GM23338 (cell line): ENCODE results near the gene FLOT1. TPM values are rescaled to one million over a fixed set of nuclear protein-coding genes. Genes with fewer than 3 reads are reported as not detected.
"Not testable (repeated sequence)": the region's sequence is repeated elsewhere in the genome, so short reads cannot be mapped to it uniquely, and the experiment has no call there.

Source experiments
- ATAC-seq: fragments of 200-7000 bp; cut with Tn5 transposase; 3 replicates; pipeline ENCODE4 v1.9.1; 2020
- DNase-seq: peaks from one replicate; pipeline ENCODE4 v3.0.0-alpha.2; 2015; ENCODE audit warnings: low spot score
- H2AFZ ChIP-seq: fragments of 200-600 bp; sonication (generic); 2 replicates; pipeline ENCODE4 v1.8.0; 2016; ENCODE audit warnings: antibody characterized with exemption, mild to moderate bottlenecking, moderate library complexity
- H3F3A ChIP-seq: fragments of 200-600 bp; sonication (generic); replicated peaks from 2 replicates; pipeline ENCODE4 v1.8.0; 2017; ENCODE audit warnings: antibody characterized with exemption, mixed run types, low read depth
- H3K27ac ChIP-seq: fragments of 200-600 bp; sonication (generic); 2 replicates; pipeline ENCODE4 v1.6.1; 2016; ENCODE audit warnings: low read depth
- H3K27me3 ChIP-seq: fragments of 200-600 bp; sonication (generic); 2 replicates; pipeline ENCODE4 v1.8.0; 2016; ENCODE audit warnings: mild to moderate bottlenecking, mixed run types, moderate library complexity; ENCODE audit not compliant: insufficient read depth
- H3K36me3 ChIP-seq: fragments of 200-600 bp; sonication (generic); 2 replicates; pipeline ENCODE4 v1.8.0; 2016; ENCODE audit warnings: mild to moderate bottlenecking; ENCODE audit not compliant: insufficient read depth
- H3K4me1 ChIP-seq: fragments of 200-600 bp; sonication (generic); 2 replicates; pipeline ENCODE4 v1.8.0; 2016; ENCODE audit warnings: mild to moderate bottlenecking, moderate library complexity; ENCODE audit not compliant: insufficient read depth
- H3K4me2 ChIP-seq: fragments of 200-600 bp; sonication (generic); 2 replicates; pipeline ENCODE4 v1.7.1; 2017; ENCODE audit warnings: mixed run types
- H3K4me3 ChIP-seq: fragments of 200-600 bp; sonication (generic); 2 replicates; pipeline ENCODE4 v1.6.1; 2016; ENCODE audit warnings: mixed run types
- H3K79me2 ChIP-seq: fragments of 200-600 bp; sonication (generic); replicated peaks from 2 replicates; pipeline ENCODE4 v1.8.0; 2017; ENCODE audit warnings: mild to moderate bottlenecking; ENCODE audit not compliant: insufficient read depth
- H3K9me2 ChIP-seq: fragments of 200-600 bp; sonication (generic); 2 replicates; pipeline ENCODE4 v1.8.0; 2017; ENCODE audit not compliant: insufficient read depth
- H4K20me1 ChIP-seq: fragments of 200-600 bp; sonication (generic); replicated peaks from 2 replicates; pipeline ENCODE4 v1.8.0; 2017; ENCODE audit warnings: mild to moderate bottlenecking; ENCODE audit not compliant: insufficient read depth
- H3K27ac Mint-ChIP-seq: 2 replicates; pipeline ENCODE4 v1.8.0; 2020; ENCODE audit warnings: inconsistent platforms, mild to moderate bottlenecking, moderate library complexity, mixed read lengths
- H3K27me3 Mint-ChIP-seq: 3 replicates; pipeline ENCODE4 v1.8.0; 2022; ENCODE audit warnings: low read depth, mild to moderate bottlenecking, moderate library complexity, mixed read lengths, inconsistent platforms; ENCODE audit not compliant: insufficient read depth, poor library complexity
- H3K36me3 Mint-ChIP-seq: 3 replicates; pipeline ENCODE4 v1.8.0; 2021; ENCODE audit warnings: low read depth, mild to moderate bottlenecking, inconsistent platforms, moderate library complexity, mixed read lengths
- H3K4me1 Mint-ChIP-seq: 3 replicates; pipeline ENCODE4 v1.8.0; 2020; ENCODE audit warnings: mild to moderate bottlenecking, inconsistent platforms, mixed read lengths
- H3K4me3 Mint-ChIP-seq: 3 replicates; pipeline ENCODE4 v1.8.0; 2021; ENCODE audit warnings: moderate library complexity, mild to moderate bottlenecking, inconsistent platforms, mixed read lengths
- H3K9me3 Mint-ChIP-seq: 3 replicates; pipeline ENCODE4 v1.8.0; 2020; ENCODE audit warnings: moderate library complexity, mild to moderate bottlenecking, inconsistent platforms, mixed read lengths
- CREB1 ChIP-seq: fragments of 250-450 bp; sonication (Bioruptor Pico); IDR thresholded peaks from 2 replicates; pipeline ENCODE4 v1.5.0; 2020; ENCODE audit warnings: low read depth, mild to moderate bottlenecking, moderate library complexity
- ETS1 ChIP-seq: IDR thresholded peaks from 2 replicates; pipeline ENCODE4 v1.6.1; 2016; ENCODE audit warnings: antibody characterized with exemption
- EZH2 ChIP-seq: fragments of 200-600 bp; sonication (generic); IDR thresholded peaks from one replicate; pipeline ENCODE4 v1.8.0; 2017; ENCODE audit warnings: antibody characterized with exemption, mild to moderate bottlenecking, low read depth; ENCODE audit not compliant: unreplicated experiment
- EZH2phosphoT487 ChIP-seq: fragments of 200-600 bp; sonication (generic); IDR thresholded peaks from one replicate; pipeline ENCODE4 v1.8.1; 2018; ENCODE audit warnings: antibody characterized with exemption; ENCODE audit not compliant: unreplicated experiment
- NANOG ChIP-seq: IDR thresholded peaks from 2 replicates; pipeline ENCODE4 v1.6.1; 2016; ENCODE audit warnings: antibody characterized with exemption, borderline replicate concordance
- POLR2AphosphoS5 ChIP-seq: IDR thresholded peaks from 2 replicates; pipeline ENCODE4 v1.6.1; 2016; ENCODE audit warnings: antibody characterized with exemption, low read depth
- REST ChIP-seq: IDR thresholded peaks from one replicate; pipeline ENCODE4 v1.6.1; 2018; ENCODE audit warnings: antibody characterized with exemption; ENCODE audit not compliant: unreplicated experiment
- ZNF114 ChIP-seq: fragments of 250-450 bp; sonication (Bioruptor Pico); IDR thresholded peaks from 2 replicates; pipeline ENCODE4 v1.5.0; 2020; ENCODE audit warnings: mild to moderate bottlenecking, moderate library complexity
- ZNF331 ChIP-seq: fragments of 250-450 bp; sonication (Bioruptor Pico); IDR thresholded peaks from 2 replicates; pipeline ENCODE4 v1.5.0; 2020; ENCODE audit warnings: low read depth, mild to moderate bottlenecking, moderate library complexity
- polyA plus RNA-seq: library from polyadenylated mRNA; unstranded; fragments of >200 nt; fragmentation: Nextera tagmentation; extraction: Ambion mirVana; gene quantifications from 2 replicates; pipeline ENCODE4 v1.2.1, GENCODE V29; 2016
- total RNA-seq: library from RNA; depleted of rRNA; stranded (reverse); fragments of >200 nt; shearing (Covaris generic); gene quantifications from 2 replicates; pipeline ENCODE4 v1.2.3, GENCODE V29; 2014

The FLOT1 gene
- total and polyA plus RNA-seq, 2 experiments from 2014 or later: 72.2 to 94.5 TPM

- TF ChIP-seq POLR2AphosphoS5: peak; percentile 57; the same call in 1 of the 2 replicates
- no peak for TF ChIP-seq EZH2
- TF ChIP-seq NANOG: no peak
- TF ChIP-seq ETS1: no peak
- Histone ChIP-seq H3K79me2 (peaks cover 68% of the 10 kb centered on the region), H2AFZ (no peak overlapping the region)
Observed at GRCh38 chr6:30719356-30719755, 23.1 kb downstream of the FLOT1 start.

GRCh38 chr6:30717845-30718720 is 24.4 kb downstream of the FLOT1 start:
- Histone ChIP-seq H4K20me1 (peaks cover 18% of the 10 kb centered on the region), H3F3A (peaks cover 23% of the 10 kb centered on the region), H3K36me3 (peaks cover 30% of the 10 kb centered on the region), H3K4me2 (peak overlapping the region; percentile 77), H3K4me3 (peak overlapping the region; percentile 55), H3K4me1 (peaks cover 11% of the 10 kb centered on the region), H3K27ac (peak overlapping the region; percentile 97), H3K79me2 (peaks cover 60% of the 10 kb centered on the region)
- H3K4me3 Mint-ChIP-seq: peak overlapping the region; percentile 100
- H3K4me1 Mint-ChIP-seq: peaks cover 29% of the 10 kb centered on the region
- H2AFZ ChIP-seq, H3K9me2 ChIP-seq, ATAC-seq, H3K27me3 ChIP-seq, DNase-seq: not testable (repeated sequence)
- peaks cover 38% of the 10 kb centered on the region for H3K27me3 Mint-ChIP-seq
- peak overlapping the region; percentile 100 for H3K27ac Mint-ChIP-seq
- peaks cover 56% of the 10 kb centered on the region for H3K36me3 Mint-ChIP-seq
- peaks cover 13% of the 10 kb centered on the region; the same call in 2 of the 3 replicates for H3K9me3 Mint-ChIP-seq

More at GRCh38 chr6:30719356-30719755, 23.1 kb downstream of the FLOT1 start:
- H3F3A ChIP-seq: peaks cover 35% of the 10 kb centered on the region
- Mint-ChIP-seq H3K9me3 (peaks cover 13% of the 10 kb centered on the region; the same call in 2 of the 3 replicates), H3K4me3 (peak overlapping the region; percentile 100), H3K27ac (peak overlapping the region; percentile 100), H3K27me3 (peaks cover 50% of the 10 kb centered on the region), H3K36me3 (peaks cover 56% of the 10 kb centered on the region), H3K4me1 (peaks cover 42% of the 10 kb centered on the region)
- peaks cover 31% of the 10 kb centered on the region for H3K36me3 ChIP-seq
- H3K27me3 ChIP-seq: no peaks in the 10 kb centered on the region
- peak overlapping the region; percentile 97 for H3K27ac ChIP-seq
- ATAC-seq (no peak), DNase-seq (peak; percentile 66)
- peaks cover 24% of the 10 kb centered on the region for H4K20me1 ChIP-seq
- H3K4me2 ChIP-seq: peak overlapping the region; percentile 77
- no peaks in the 10 kb centered on the region for H3K9me2 ChIP-seq
- peak overlapping the region; percentile 55 for H3K4me3 ChIP-seq
- peaks cover 13% of the 10 kb centered on the region for H3K4me1 ChIP-seq

- DNase-seq: peak; percentile 100
- Histone ChIP-seq H3K4me2 (peak within 1 kb of the TSS; percentile 86), H3K9me2 (no peaks in the 10 kb centered on the region), H3K27ac (peak within 1 kb of the TSS; percentile 97), H2AFZ (peak within 1 kb of the TSS; percentile 23; the same call in 1 of the 2 replicates), H3K27me3 (no peaks in the 10 kb centered on the region), H3F3A (peaks cover 15% of the 10 kb centered on the region), H3K79me2 (peaks cover 52% of the 10 kb centered on the region), H3K4me1 (peaks cover 7% of the 10 kb centered on the region), H3K4me3 (peak within 1 kb of the TSS; percentile 55), H4K20me1 (peaks cover 12% of the 10 kb centered on the region; the same call in 1 of the 2 replicates), H3K36me3 (peaks cover 31% of the 10 kb centered on the region)
- ATAC-seq: peak; percentile 76
- Mint-ChIP-seq H3K4me3 (peak within 1 kb of the TSS; percentile 100), H3K27ac (peak within 1 kb of the TSS; percentile 100), H3K27me3 (peaks cover 31% of the 10 kb centered on the region), H3K9me3 (peaks cover 13% of the 10 kb centered on the region; the same call in 2 of the 3 replicates), H3K36me3 (peaks cover 56% of the 10 kb centered on the region), H3K4me1 (peaks cover 22% of the 10 kb centered on the region)
- TF ChIP-seq ZNF331 (no peak), ETS1 (peak; percentile 80), EZH2 (no peak), EZH2phosphoT487 (no peak), NANOG (no peak), CREB1 (CRISPR knock-in tag) (peak; percentile 85), POLR2AphosphoS5 (peak; percentile 94), ZNF114 (CRISPR knock-in tag) (no peak), REST (peak; percentile 34)
Observed at GRCh38 chr6:30717129-30717844, 25.2 kb downstream of the FLOT1 start, which contains the start of gene MDC1. TSS of gene MDC1 (minus strand) at chr6:30717281. CDS start at chr6:30715175, 2,106 bp downstream.
